Activated naive CD4-positive, alpha-beta T cell (primary cell): Measurements from ENCODE around the gene ARFRP1.

Source experiments
- DNase-seq, 4 experiments: peaks; one replicate each; lab custom pipeline; 2025; lab: John Stamatoyannopoulos, UW

ARFRP1 gene

GRCh38 chr20:63701329-63702035 is 6.3 kb downstream of the ARFRP1 start:
- DNase-seq = no peak

DNA sequence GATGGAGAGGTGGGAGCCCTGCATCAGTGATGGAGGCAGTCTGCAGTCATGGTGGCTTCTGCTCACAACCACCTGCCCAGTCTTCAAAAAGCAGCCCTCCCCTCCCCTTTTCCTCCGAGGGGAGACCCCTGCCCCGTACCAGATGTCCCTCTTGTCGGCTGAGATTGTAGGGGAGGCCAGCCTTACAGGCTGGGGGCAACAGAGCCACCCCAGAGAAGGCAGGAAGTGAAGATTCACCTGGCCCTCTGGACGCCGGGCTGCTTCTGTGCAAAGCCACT is 6.8 kb downstream of the ARFRP1 start:
- DNase-seq = no peak

DNA sequence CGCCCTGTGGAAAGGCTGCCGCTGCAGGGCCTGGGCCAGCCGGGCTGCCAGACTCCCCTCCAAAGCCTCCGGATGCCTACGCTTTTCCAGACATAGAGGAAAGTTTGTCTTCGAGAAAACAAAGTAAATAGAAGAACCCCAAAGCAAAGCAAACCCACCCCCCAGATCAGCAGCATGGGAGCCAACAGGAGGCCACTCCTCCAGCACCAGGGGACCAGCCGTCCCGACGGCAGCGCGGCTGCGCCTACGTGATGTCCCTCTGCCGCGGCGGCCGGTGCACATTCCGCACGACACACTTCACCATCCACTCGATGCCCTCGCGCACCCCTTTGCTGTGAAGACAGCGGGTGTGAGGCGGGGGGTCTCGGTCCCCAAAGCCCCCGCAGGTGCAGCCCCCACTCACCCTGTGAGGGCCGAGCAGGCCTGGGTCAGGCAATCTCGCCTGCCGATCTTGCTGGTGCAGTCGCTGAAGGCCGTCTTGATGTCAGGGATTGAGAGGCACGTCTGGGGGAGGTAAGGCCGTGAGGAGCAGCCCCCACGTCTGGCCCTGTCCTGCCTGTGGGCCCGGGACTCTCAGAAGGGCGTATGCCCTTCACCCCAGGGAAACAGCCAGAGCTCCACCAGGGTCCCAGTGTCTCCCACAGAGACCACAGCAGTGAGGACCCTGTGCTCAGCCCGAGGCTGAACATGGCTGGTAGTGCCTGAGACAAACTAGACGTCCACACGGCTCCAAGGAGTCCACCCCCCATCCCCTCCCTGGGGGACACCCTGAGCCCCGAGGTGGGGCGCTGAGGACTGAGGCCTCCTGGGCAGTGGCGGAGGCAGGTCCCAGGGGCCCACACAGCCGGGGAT is 7.4 kb downstream of the ARFRP1 start:
- no peak for DNase-seq

GRCh38 chr20:63699466-63700198 is 8.1 kb downstream of the ARFRP1 start:
- no peak for DNase-seq

- no peak for DNase-seq
These were observed 8.9 kb downstream of the ARFRP1 start for GRCh38 chr20:63698739-63699465.

GRCh38 chr20:63697868-63698545 is 9.8 kb downstream of the ARFRP1 start:
- no peak for DNase-seq

GRCh38 chr20:63697357-63697867 is 10.4 kb downstream of the ARFRP1 start:
- DNase-seq = no peak

GRCh38 chr20:63696628-63697356 is 11.0 kb downstream of the ARFRP1 start, which contains the start of gene TNFRSF6B:
Gene TNFRSF6B, plus strand, starts transcription at chr20:63696652. Its CDS starts 116 bp downstream, at chr20:63696768.
- DNase-seq = peak in 1 of 4 experiments; percentile 20

GRCh38 chr20:63696306-63696627 is 11.5 kb downstream of the ARFRP1 start:
- DNase-seq = peak in 2 of 4 experiments; percentile 19 to 28

GRCh38 chr20:63695424-63696305 is 12.1 kb downstream of the ARFRP1 start:
- DNase-seq = no peak

DNA sequence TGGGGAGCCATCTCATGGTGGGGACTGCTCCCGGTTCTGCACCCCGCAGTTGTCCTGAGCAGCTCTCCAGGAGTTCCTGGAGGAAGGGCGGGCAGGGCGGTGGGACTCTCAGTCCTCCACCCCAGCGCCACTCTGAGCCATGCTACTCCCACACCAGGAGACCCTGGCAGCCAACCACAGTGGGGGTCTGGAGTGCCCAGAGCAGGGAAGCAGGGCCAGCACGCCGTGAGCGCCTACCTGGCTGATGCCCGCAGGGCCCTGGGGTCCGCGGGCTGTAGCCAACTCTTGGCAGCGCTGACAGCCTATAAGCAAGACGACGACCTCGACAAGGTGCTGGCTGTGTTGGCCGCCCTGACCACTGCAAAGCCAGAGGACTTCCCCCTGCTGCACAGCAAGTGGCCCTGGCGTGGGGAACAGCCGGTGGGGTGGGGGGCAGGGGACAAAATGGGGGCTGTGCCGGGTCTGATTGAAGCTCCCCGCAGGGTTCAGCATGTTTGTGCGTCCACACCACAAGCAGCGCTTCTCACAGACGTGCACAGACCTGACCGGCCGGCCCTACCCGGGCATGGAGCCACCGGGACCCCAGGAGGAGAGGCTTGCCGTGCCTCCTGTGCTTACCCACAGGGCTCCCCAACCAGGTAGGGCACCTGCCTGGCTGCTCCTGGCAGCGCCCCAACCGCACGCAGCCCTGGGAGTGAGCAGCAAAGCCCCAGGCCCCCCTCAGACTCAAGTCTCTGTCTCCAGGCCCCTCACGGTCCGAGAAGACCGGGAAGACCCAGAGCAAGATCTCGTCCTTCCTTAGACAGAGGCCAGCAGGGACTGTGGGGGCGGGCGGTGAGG is 13.0 kb downstream of the ARFRP1 start:
- DNase-seq = no peak

- DNase-seq = no peak
These were observed 13.8 kb downstream of the ARFRP1 start for GRCh38 chr20:63693733-63694583.

DNA sequence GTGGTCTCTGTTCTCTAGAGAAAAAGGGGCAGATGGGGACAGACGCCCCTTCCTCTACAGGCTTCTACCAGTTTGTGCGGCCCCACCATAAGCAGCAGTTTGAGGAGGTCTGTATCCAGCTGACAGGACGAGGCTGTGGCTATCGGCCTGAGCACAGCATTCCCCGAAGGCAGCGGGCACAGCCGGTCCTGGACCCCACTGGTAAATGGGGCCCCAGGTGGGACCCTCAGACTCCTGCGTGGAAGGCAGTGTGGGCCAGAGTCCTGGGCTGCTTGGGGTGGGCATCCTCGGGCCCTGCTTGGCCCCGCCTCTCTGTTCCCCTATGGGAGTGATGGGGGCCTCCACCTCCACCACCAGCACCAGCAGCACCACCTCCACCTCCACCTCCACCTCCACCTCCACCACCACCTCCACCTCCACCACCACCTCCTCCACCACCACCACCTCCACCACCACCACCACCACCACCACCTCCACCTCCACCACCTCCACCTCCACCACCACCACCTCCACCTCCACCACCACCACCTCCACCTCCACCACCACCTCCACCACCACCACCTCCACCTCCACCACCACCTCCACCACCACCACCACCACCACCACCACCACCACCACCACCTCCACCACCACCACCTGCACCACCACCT is 14.6 kb downstream of the ARFRP1 start:
- no peak for DNase-seq

DNA sequence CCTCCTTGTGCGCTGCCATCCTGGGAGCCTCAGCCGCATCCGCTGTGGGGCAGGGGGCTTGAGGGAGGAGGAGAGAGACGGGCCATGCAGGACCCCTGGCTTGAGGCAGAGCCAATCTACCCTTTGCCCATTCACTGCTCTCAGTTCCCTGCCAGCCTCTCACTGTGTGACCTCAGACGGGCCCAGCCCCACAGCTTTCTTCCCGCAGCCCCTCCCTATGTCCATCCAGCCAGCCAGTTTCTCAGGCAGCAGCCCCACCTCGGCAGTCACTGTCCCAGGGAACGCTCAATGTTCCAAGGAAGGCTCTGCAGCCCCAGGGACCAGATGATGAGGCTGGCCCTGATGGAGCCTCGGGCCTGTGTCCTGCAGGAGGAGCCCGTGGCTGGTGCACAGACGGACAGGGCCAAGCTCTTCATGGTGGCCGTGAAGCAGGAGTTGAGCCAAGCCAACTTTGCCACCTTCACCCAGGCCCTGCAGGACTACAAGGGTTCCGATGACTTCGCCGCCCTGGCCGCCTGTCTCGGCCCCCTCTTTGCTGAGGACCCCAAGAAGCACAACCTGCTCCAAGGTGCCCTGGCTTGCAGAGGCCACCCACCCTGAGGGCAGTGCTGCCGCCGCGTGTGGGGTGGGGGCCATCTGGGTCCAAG is 15.2 kb downstream of the ARFRP1 start:
- DNase-seq = no peak

DNA sequence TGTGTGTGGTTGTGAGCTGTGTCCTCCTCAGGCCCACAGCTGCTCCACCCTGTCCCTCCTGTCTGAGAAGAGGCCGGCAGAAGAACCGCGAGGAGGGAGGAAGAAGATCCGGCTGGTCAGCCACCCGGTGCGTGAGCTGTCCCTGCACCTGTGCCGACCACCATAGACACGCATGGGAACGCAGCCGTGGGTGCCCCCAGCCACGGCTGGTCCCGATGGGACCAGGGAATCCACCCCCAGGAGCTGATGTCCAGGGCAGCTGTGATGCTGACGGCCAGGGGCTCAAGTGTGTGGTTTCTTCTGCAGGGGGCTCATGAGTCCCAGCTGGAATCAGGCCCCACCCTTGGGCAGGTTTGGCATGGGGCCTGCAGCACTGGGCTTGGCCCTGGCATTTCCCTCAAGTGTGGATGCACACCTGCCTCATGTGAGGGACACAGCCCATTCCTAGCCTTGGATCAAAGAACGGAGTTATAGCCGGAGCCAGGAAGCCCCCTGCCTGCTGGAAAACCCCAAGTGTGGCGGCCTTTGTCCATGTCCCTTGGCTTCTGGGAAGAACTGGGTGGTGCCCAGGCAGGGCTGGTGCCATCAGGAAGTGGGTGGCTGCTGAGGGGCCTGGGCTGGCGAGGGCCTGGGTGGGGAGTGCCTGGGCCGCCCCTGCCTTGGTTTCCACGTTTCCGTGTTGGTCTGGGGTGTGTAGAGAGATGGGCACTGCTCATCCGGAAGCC is 15.9 kb downstream of the ARFRP1 start:
- DNase-seq = no peak
